H4 (cell line): ENCODE results near the gene HCRT. TPM values are rescaled to one million over a fixed set of nuclear protein-coding genes. Genes with fewer than 3 reads are reported as not detected.
"Not testable (repeated sequence)": the region's sequence is repeated elsewhere in the genome, so short reads cannot be mapped to it uniquely, and the experiment has no call there.

ENCODE experiments used
- DNase-seq: peaks from one replicate; pipeline ENCODE4 v3.0.0-alpha.2; 2015; ENCODE audit warnings: low spot score
- total RNA-seq: library from RNA; depleted of rRNA; stranded (reverse); fragments of >200 nt; shearing (Covaris generic); gene quantifications from 2 replicates; pipeline ENCODE4 v1.2.3, GENCODE V29; 2014; rRNA removed

The HCRT gene
- total RNA-seq, result not detected in 2 replicates

DNA sequence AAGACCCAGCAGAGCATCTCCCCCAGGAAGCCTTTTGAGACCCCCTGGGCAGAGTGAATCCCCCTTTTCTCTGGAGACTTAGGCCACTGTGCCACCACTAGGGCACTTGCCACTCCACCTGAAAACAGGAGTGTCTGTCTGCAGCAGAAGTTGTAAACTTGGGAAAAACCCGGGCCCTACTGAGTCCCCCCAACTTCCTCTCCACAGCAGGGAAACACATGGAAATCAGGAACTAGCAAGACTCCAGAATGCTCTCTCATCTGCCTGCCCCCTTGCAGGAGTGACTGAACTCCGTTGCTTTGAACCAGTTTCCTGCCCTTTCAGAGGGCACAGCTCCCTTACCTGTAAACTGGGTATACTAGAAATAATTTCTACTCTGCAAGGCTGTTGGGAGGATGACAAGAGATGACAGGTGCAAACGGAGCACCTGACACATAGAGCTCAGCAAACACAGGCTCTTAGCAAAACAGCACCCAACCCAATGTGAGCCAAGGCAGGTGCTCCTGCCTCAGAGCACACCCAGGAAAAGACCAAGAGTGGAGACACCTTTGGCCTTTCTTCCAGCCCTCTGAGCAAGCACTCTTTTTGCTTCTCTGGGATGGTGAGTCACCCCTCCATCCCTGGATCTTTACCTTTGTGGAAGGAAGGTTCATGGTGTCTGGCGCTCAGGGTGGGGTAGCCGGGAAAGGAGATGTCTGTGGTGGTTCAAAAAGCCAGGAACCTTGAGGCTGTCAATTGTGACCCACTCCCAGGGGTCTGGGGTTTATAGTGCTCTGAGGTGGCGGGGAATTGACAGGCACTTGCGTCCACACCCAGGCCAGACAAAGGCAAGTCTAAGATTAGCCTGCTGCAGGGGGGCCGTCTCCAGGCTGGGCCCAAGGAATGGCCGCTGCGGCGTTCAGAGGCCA, at the start of gene HCRT:
Gene HCRT, minus strand, starts transcription at position 740 of the 908 bp plus-strand sequence. Its CDS starts 87 bp downstream, at position 653.
- no peak for DNase-seq

GRCh38 chr17:42233994-42234393, 48.7 kb upstream of the HCRT start:
- DNase-seq, result no peak

DNA sequence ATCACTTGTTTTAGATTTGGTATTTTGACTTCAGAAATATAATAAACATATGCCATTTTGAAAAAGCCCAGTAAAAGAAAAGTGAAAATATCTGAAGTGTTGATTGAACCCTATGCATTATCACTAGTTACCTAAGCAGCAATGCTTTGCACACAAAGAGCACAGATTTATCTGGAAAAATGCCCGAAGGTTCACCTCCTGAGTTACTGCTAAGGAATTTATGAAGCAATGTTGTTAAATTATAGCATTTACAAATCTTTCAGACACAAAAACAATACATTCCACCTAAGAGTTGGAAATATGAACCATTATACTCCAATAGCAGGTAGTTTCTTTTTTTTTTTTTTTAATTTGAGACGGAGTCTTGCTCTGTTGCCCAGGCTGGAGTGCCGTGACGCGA, 47.9 kb upstream of the HCRT start:
- DNase-seq, result no peak

GRCh38 chr17:42230225-42230624, 45.0 kb upstream of the HCRT start:
- no peak for DNase-seq

GRCh38 chr17:42227849-42228700, 42.8 kb upstream of the HCRT start:
- DNase-seq, result no peak

DNA sequence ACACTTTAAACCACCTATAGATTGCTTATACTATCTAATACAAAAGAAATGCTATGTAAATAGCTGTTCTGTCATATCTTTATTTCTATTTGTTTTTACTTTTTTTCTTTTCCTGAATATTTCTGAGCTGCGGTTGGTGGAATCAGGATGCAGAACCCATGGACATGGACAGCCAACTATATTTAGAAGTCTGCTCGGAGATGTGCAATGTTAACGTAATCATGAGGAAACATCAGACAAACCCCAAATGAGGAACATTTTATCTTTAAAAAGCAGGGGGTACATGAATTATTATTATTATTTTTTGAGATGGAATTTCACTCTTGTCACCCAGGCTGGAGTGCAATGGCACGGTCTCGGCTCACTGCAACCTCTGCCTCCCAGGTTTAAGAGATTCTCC, 40.4 kb upstream of the HCRT start:
- DNase-seq, result no peak

GRCh38 chr17:42224651-42225050, 39.4 kb upstream of the HCRT start:
- DNase-seq, result no peak

GRCh38 chr17:42221886-42222745, 36.9 kb upstream of the HCRT start:
- peak; percentile 24 for DNase-seq

- DNase-seq, result not testable (repeated sequence)
Measured at GRCh38 chr17:42219280-42219679, 34.0 kb upstream of the HCRT start.

DNA sequence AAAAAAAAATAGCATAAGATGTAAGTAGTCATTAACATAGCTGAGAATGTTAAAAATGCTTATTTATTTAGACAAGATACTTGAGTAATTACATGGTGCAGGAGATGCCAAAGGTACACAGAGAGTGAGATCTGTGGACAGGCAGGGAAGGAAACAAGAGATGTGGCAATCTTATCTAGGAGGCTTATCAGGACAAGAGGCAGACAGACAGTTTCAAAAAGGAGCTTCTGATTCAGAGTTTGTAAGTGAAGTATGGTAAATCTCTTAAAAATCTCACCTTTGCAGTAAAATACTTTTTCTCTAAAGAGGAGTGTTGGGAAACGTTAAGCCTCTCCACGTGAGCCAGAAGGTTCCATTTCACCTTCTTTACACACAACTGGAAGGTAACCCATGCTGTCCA, 28.9 kb upstream of the HCRT start:
- no peak for DNase-seq

GRCh38 chr17:42212382-42212781, 27.1 kb upstream of the HCRT start:
- DNase-seq, result no peak

DNA sequence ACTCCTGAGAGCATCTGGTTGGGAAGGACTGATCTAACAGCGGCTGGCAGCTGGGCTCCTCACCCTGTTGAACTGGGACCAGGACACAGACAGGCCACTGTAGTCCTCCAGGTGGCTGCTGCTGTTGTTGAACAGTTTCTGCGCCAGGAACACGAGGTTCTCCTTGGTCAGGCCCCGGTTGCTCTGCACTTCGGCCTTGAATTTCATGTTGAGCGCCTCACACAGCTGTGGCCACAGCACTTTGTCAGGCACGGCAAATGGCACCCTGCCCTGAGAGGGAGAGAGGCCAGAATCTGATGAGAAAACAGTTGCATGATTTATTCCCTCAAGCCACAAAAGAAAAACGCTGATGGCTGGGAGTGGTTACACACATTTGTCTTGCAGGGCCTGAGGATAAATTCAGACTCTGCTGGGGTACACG, 26.7 kb upstream of the HCRT start:
- DNase-seq, result not testable (repeated sequence)

- DNase-seq, result no peak
Measured at GRCh38 chr17:42210046-42210445, 24.8 kb upstream of the HCRT start.

GRCh38 chr17:42206153-42206612, 20.9 kb upstream of the HCRT start:
- DNase-seq, result not testable (repeated sequence)

GRCh38 chr17:42203354-42203753, 18.1 kb upstream of the HCRT start:
- no peak for DNase-seq

- DNase-seq, result no peak
Measured at GRCh38 chr17:42202696-42203095, 17.4 kb upstream of the HCRT start.

DNA sequence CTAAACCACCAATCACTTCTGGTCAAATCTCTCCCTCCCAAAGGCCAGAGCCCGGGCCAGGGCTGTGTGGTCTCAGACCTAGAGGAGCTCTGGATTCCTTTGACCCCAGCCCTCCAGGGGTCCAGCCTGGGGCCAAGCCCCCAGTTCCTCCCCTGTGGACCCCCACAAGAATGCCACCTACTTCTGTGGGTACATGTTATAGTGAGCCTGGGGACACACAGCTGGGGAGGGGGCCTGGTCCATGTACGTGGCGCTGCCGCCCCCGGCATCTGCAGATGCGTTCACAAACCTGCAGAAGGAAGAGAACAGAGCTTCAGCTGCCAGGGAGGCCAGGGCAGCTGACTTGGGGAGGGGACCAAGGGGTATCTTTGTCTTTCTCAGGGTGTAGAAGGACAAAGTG, 16.9 kb upstream of the HCRT start:
- DNase-seq, result no peak

GRCh38 chr17:42201458-42201772, 16.2 kb upstream of the HCRT start:
- DNase-seq, result no peak

- DNase-seq, result no peak
Measured at GRCh38 chr17:42200706-42201457, 15.6 kb upstream of the HCRT start.

GRCh38 chr17:42199416-42200011, 14.3 kb upstream of the HCRT start:
- DNase-seq, result no peak

GRCh38 chr17:42198897-42199296, 13.6 kb upstream of the HCRT start:
- DNase-seq, result no peak
